Measurements from ENCODE around the gene C15orf40.
A peak's percentile ranks its signal among the peaks of the same experiment; 100 is the strongest.
"Not testable (repeated sequence)": the region's sequence is repeated elsewhere in the genome, so short reads cannot be mapped to it uniquely, and the experiment has no call there.

Gene C15orf40

DNA sequence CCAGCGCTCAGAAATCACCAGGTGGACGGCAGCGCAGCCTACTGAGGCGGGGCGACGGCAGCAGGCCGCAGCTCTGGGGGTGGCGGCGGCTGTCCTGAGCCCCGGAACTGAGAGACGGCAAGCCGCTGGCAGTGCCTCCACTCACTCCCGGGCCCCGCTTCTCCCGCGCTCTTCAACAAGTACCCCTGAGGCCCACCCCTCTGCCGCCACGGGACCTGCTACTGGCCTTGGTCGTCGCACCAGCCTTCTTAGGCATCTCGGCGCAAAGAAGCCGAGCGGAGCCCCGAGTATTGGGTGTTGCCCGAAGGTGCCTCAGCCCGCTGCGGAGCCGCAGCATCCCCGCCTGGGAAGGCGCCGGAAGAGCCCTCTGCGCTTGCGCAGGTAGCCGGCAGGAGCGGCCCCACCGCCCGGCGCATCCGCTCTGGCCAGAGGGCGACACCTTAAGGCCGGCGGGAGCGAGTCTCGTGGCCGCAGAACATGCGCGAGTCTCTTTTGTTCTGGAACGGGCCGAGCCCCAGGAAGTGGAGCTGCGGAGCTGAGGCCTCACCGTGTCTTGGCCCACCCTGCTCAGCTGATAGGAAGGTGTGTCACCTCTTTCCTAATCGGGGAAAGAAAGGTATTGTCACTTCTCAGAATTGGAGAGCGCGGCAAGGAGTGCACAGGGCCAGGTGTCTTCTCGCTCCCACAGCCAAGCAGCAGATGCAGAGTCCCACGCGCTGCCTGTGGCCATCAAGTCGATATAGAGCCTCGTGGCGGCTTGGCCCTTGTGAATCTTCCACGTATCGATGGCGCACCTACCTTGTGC, at the start of gene C15orf40:
TSS of gene C15orf40 (minus strand) at position 369 of the 805 bp plus-strand sequence. CDS start at position 337, 32 bp downstream.
- DNase-seq (ENCODE audit: low spot score in 2 of 2) (peak; percentile 80 to 90), ATAC-seq (peak; percentile 90)
- H3K36me3 Mint-ChIP-seq, result peaks cover 55% of the 10 kb centered on the region
- no peaks in the 10 kb centered on the region for H3K9me3 Mint-ChIP-seq
- H3K4me3 Mint-ChIP-seq, result peak within 1 kb of the TSS; percentile 82
- peaks cover 45% of the 10 kb centered on the region for H3K4me1 Mint-ChIP-seq
- peak within 1 kb of the TSS; percentile 86 for H3K27ac Mint-ChIP-seq

DNA sequence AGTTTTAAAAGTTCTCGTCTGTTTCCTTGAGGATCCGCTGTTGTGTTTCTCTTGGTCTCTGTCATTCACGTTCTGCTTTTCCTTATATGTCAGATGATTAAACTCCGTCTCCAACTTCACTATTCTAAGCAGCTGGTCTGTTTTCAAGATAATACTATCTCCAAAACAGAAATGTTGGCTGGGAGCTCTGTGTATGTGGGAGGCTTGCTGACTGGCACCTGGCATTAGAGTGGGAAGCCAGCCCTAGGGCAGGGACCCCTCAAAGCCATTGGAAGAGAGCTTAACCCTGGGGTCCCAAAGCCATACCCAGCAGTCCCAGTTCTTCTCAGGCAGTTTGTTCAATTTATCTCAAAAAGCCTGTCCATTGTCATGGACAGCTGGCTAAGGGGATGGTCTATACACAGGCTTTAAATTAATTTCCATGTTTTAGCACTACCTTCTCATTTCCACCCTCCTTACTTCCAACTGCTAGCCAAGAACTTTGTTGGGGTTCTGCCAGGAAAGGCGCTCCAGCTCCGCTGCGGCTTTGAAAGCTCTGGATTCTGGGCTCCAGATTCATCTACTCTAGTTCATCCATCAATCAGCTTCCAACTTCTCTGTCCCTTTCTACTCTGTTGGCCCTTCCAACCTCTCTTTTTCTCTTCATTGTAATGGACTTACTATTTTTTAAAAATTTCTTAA, 46.4 kb upstream of the C15orf40 start:
- H3K9me3 Mint-ChIP-seq, result no peaks in the 10 kb centered on the region
- no peak for DNase-seq (ENCODE audit: low spot score in 2 of 2)
- H3K4me3 Mint-ChIP-seq, result no peak overlapping the region
- peaks cover 62% of the 10 kb centered on the region for H3K36me3 Mint-ChIP-seq
- H3K4me1 Mint-ChIP-seq, result peaks cover 17% of the 10 kb centered on the region
- ATAC-seq, result no peak
- H3K27ac Mint-ChIP-seq, result peak overlapping the region; percentile 81

DNA sequence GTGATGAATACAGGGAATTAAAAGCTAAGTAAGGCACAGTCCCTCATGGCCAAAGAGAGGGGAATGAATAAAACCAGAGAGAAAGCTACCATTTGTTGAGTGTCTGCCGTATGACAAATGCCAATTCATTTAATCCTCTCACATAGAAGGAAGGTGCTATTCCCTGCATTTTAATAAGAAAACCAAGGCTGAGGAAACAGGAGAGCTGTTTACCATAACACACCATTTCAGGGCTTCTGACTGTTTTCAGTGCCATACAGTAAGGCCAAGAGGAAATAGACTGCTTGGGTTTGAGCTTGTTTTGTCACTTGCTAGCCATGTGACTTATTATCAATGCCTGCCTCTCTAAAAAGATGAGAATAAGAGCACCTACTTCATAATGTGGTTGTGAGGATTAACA, 45.6 kb upstream of the C15orf40 start:
- no peak overlapping the region for H3K4me3 Mint-ChIP-seq
- no peak for ATAC-seq
- peak overlapping the region; percentile 81 for H3K27ac Mint-ChIP-seq
- no peak for DNase-seq (ENCODE audit: low spot score in 2 of 2)
- peaks cover 71% of the 10 kb centered on the region for H3K36me3 Mint-ChIP-seq
- no peaks in the 10 kb centered on the region for H3K9me3 Mint-ChIP-seq
- peaks cover 17% of the 10 kb centered on the region for H3K4me1 Mint-ChIP-seq

DNA sequence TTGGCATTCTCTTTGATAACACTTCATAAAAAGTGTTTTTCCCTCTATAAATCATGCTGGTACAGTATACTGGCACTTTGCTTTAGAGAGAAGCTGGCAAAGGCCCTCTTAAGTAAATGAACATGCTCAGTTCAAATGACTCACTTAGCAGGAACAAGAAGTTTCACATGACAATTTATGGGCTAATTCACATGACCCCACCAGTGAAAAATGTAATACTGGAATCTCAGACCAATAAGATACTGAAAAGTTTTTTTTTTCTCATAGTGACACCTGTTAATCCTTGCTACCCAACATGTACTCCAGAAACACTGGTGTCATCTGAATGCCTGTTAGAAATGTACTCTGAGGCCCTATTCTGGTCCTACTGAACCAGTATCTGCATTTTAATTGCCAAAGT, 41.7 kb upstream of the C15orf40 start:
- no peak for DNase-seq (ENCODE audit: low spot score in 2 of 2)
- no peaks in the 10 kb centered on the region for H3K9me3 Mint-ChIP-seq
- no peak for ATAC-seq
- no peak overlapping the region for H3K27ac Mint-ChIP-seq
- H3K4me1 Mint-ChIP-seq, result peaks cover 30% of the 10 kb centered on the region
- H3K4me3 Mint-ChIP-seq, result no peak overlapping the region
- peaks cover 99% of the 10 kb centered on the region for H3K36me3 Mint-ChIP-seq

DNA sequence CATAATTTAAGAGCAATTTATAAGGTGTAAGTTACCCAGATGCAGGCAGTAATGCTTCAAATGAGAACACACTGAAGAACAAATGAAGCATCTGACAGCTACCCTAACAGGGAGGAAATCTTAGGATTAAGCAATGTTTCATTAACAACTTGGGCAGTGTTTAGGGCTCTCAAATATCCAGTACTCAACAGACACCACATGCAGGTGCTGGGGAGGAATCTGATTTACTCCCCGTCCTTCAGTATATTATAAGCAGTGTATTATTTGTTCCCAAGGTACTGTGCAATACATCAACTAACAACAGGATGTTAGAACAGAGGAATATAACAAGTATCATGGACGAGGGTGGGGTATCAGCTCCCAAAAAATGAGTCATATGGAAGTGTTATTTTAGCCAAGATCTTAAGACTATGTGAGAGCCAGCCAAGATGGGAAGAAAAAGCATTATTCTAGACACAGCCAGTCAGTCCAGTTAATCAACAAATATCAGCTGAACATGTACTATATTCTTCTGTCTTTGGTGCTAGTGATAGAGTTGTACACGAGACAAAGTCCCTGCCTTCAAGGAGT, 35.2 kb upstream of the C15orf40 start:
- Mint-ChIP-seq H3K4me3 (no peak overlapping the region), H3K27ac (peak overlapping the region; percentile 26), H3K9me3 (no peaks in the 10 kb centered on the region), H3K36me3 (peaks cover 97% of the 10 kb centered on the region), H3K4me1 (peaks cover 26% of the 10 kb centered on the region)
- DNase-seq (ENCODE audit: low spot score in 2 of 2) (no peak), ATAC-seq (no peak)

DNA sequence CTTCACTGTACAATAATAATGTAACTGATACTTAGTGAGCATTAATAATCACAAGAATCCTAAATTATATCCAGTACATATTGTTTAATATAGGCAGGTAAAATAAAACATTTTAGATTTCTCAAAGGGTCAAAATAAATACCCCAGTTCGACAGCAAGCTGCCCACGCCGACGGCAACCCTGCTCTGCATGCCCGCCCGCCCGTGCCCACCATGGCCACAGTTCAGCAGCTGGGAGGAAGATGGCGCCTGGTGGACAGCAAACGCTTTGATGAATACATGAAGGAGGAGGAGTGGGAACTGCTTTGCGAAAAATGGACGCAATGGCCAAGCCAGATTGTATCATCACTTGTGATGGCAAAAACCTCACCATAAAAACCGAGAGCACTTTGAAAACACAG, 32.7 kb upstream of the C15orf40 start:
- Mint-ChIP-seq H3K36me3 (peaks cover 97% of the 10 kb centered on the region), H3K27ac (no peak overlapping the region), H3K4me1 (peaks cover 35% of the 10 kb centered on the region), H3K4me3 (no peak overlapping the region), H3K9me3 (no peaks in the 10 kb centered on the region)
- DNase-seq (ENCODE audit: low spot score in 2 of 2) (no peak), ATAC-seq (no peak)

DNA sequence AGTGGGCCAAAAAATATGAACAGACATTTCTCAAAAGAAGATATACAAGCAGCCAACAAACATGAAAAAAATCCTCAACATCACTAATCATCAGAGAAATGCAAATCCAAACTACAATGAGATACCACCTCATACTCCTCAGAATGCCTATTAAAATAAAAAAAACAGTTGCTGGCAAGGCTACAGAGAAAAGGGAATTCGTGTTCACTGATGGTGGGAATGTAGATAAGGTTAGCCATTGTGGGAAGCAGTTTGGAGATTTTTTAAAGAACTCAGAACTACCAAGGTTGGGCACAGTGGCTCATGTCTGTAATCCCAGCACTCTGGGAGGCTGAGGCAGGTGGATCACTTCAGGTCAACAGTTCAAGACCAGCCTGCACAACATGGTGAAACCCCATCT, 27.8 kb upstream of the C15orf40 start:
- Mint-ChIP-seq H3K4me1 (peaks cover 42% of the 10 kb centered on the region), H3K4me3 (no peak overlapping the region), H3K9me3 (no peaks in the 10 kb centered on the region), H3K36me3 (peaks cover 100% of the 10 kb centered on the region), H3K27ac (peak overlapping the region; percentile 41)
- no peak for DNase-seq (ENCODE audit: low spot score in 2 of 2)
- ATAC-seq, result no peak

DNA sequence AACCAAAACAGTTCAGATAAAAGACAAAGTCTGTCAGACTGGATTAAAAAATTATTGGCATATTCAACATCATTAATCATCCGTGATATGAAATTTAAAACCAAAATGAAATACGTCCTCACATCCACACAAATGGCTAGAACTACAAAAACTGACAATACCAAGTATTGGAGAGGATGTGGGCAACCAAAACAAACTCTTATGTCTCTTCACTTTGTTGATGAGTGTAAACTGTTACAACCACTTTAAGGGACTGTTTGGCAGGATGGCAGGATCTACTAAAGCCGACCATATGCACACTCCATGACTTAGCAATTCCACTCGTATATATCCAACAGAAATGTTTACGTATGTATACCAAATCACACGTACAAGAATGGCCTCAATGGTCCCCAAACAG, 24.8 kb upstream of the C15orf40 start:
- DNase-seq (ENCODE audit: low spot score in 2 of 2) (no peak), ATAC-seq (peak; percentile 60)
- H3K4me1 Mint-ChIP-seq, result peaks cover 42% of the 10 kb centered on the region
- H3K27ac Mint-ChIP-seq, result peak overlapping the region; percentile 64
- no peak overlapping the region for H3K4me3 Mint-ChIP-seq
- H3K9me3 Mint-ChIP-seq, result no peaks in the 10 kb centered on the region
- H3K36me3 Mint-ChIP-seq, result peaks cover 98% of the 10 kb centered on the region

DNA sequence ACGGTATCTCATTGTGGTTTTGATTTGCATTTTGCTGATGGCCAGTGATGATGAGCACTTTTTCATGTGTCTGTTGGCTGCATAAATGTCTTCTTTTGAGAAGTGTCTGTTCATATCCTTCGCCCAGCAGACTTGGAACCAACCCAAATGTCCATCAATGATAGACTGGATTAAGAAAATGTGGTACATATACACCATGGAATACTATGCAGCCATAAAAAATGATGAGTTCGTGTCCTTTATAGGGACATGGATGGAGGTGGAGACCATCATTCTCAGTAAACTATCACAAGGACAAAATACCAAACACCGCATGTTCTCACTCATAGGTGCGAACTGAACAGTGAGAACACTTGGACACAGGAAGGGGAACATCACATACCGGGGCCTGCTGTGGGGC, 19.8 kb upstream of the C15orf40 start:
- H3K27ac Mint-ChIP-seq, result peak overlapping the region; percentile 45
- not testable (repeated sequence) for DNase-seq (ENCODE audit: low spot score in 2 of 2); ATAC-seq; H3K4me1 Mint-ChIP-seq; H3K9me3 Mint-ChIP-seq; H3K4me3 Mint-ChIP-seq
- peaks cover 98% of the 10 kb centered on the region for H3K36me3 Mint-ChIP-seq

DNA sequence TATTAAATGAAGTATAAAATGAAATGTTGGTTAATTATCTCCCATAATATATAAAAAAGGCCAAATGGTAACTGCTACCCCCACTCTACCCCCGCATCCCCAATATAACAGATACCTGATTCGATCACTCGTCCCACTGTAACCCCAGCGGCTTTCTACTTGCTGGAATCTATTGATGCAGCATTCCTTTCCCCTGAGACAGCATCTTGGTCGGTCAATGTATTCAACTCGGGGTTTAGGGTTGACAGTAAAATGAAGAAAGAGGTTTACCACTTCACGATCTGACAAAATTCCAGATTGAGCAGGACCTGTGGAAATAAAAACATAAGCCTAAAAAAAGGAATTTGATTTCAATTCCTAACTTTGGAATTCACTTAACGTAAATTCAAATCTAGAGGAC, 18.6 kb upstream of the C15orf40 start:
- H3K4me3 Mint-ChIP-seq, result no peak overlapping the region
- no peaks in the 10 kb centered on the region for H3K4me1 Mint-ChIP-seq
- no peaks in the 10 kb centered on the region for H3K9me3 Mint-ChIP-seq
- ATAC-seq, result no peak
- H3K36me3 Mint-ChIP-seq, result peaks cover 96% of the 10 kb centered on the region
- no peak overlapping the region for H3K27ac Mint-ChIP-seq
- no peak for DNase-seq (ENCODE audit: low spot score in 2 of 2)

DNA sequence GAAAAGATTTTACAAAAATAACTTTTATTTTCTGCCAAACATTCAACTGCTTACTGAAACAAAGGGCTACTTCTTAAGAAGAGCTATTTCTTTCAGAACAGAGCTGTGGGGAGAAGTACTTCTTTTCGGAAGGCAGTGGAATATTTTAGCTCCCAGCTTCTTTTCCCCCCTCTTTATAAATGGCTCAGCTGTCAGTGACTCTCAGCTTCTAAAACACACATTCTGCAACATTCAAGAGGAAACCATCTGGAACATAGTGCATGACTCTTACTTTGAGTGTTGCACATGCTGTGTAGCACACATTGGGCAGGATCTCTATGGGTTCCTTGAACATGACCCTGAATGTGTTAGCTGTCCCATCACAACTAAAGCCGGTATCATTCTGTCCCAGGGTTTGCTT, 7.0 kb upstream of the C15orf40 start:
- H3K36me3 Mint-ChIP-seq, result peaks cover 83% of the 10 kb centered on the region
- DNase-seq (ENCODE audit: low spot score in 2 of 2) (peak in 1 of 2 donors; percentile 17), ATAC-seq (no peak)
- no peak overlapping the region for H3K27ac Mint-ChIP-seq
- H3K9me3 Mint-ChIP-seq, result no peaks in the 10 kb centered on the region
- peaks cover 15% of the 10 kb centered on the region for H3K4me1 Mint-ChIP-seq
- no peak overlapping the region for H3K4me3 Mint-ChIP-seq

DNA sequence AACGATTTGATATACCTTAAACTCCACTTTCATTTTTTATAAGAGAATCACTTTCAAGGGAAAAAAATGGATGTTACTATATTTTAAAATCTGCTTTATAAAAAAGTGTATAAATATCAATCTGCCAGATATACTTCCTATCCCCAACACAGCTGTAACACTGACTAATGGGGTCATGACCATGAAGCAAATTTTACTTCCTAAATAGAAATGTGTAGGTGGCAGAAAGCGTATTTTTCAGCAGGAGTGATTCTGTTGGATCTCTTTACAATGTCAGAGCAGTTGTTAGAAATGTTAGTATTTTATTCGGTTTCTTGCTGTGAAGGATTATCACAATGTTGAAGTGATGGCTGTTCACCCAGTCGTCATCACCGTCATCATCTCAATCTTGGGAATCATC, 5.5 kb upstream of the C15orf40 start:
- H3K27ac Mint-ChIP-seq, result no peak overlapping the region
- DNase-seq (ENCODE audit: low spot score in 2 of 2), result no peak
- H3K4me3 Mint-ChIP-seq, result no peak overlapping the region
- H3K36me3 Mint-ChIP-seq, result peaks cover 68% of the 10 kb centered on the region
- ATAC-seq, result no peak
- no peaks in the 10 kb centered on the region for H3K9me3 Mint-ChIP-seq
- peaks cover 28% of the 10 kb centered on the region for H3K4me1 Mint-ChIP-seq

DNA sequence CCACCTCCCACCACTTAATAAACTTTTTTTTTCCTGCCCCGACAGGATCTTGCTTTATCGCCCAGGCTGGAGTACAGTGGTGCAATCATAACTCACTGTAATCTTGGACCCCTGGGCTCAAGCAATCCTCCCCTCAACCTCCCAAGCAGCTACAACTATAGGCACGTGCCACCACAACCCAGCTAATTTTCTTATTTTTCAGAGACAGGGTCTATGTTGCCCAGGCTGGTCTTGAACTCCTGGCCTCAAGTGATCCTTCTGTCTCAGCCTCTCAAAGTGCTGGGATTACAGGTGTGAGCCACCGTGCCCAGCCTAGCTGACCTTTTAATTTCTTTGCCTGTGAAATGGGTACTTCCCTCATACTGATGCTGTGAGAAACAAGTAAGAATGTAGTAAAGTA, 3.9 kb upstream of the C15orf40 start:
- ATAC-seq, result no peak
- Mint-ChIP-seq H3K4me1 (peaks cover 36% of the 10 kb centered on the region), H3K4me3 (no peak overlapping the region), H3K36me3 (peaks cover 61% of the 10 kb centered on the region), H3K27ac (no peak overlapping the region), H3K9me3 (no peaks in the 10 kb centered on the region)
- DNase-seq (ENCODE audit: low spot score in 2 of 2), result peak in 1 of 2 donors; percentile 37

DNA sequence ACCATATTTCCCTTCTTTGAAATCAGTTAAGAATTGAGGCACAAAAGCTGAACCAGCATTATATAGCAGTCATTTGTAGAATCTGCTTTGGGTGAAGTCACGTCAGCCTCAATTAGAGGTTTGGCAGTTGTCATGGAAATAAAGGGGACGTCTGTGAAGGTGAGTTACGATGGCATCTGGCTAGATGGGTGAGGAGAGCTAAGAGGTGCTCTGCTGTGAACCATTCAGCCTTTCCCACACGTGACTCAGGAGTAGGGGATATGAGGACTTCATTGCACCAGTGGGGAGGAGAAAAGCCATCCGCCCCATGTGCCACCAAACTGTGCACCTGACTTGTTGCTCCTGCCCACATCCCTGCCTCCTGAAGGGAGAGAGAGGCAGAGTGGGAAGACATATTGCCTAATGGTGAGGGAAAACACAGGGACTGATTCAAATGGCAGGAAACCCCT, 2.8 kb upstream of the C15orf40 start:
- DNase-seq (ENCODE audit: low spot score in 2 of 2), result peak in 1 of 2 donors; percentile 52
- ATAC-seq, result peak; percentile 39
- Mint-ChIP-seq H3K4me1 (peaks cover 40% of the 10 kb centered on the region), H3K4me3 (no peak overlapping the region), H3K9me3 (no peaks in the 10 kb centered on the region), H3K36me3 (peaks cover 58% of the 10 kb centered on the region), H3K27ac (peak overlapping the region; percentile 77)

DNA sequence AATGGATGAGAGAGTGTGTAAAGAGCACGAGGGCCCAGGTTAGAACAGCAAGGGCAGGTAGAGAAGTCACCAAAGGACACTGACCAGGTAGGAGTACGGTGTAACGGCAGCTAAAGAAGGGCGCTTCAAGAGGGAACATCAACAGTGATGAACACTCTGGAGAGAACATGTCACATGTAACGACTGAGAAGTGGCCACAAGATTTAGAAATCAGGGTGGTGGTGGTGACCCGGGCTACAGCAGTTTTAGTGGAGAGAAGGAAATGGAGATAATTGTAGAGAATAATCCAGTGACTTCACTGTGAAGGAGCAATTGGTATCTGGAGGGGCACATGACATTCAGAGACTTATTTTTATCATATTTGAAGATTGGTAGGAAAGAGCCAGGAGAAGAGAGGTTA, 1.2 kb upstream of the C15orf40 start:
- Mint-ChIP-seq H3K27ac (peak overlapping the region; percentile 86), H3K4me1 (peaks cover 40% of the 10 kb centered on the region), H3K9me3 (no peaks in the 10 kb centered on the region), H3K4me3 (peak overlapping the region; percentile 82), H3K36me3 (peaks cover 55% of the 10 kb centered on the region)
- DNase-seq (ENCODE audit: low spot score in 2 of 2) (peak in 1 of 2 donors; percentile 42), ATAC-seq (no peak)

DNA sequence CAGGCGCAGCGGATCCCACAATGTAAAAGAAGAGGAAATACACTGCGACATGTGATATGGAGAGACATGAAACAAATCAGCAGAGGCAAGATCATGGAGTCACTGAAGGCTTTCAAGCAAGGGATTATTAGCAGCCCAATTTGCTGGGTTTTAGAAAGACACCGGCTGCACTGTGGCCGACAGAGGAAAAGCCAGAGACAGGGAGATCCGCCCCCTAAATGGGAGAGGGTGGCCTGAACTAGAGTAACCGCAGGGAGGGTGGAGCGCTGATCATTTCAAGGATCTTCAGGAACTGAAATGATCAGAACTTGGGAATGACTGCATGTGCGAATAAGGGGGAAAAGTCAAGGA, 612 bp upstream of the C15orf40 start:
- no peak for DNase-seq (ENCODE audit: low spot score in 2 of 2)
- H3K27ac Mint-ChIP-seq, result peak overlapping the region; percentile 86
- H3K4me3 Mint-ChIP-seq, result peak overlapping the region; percentile 82
- peaks cover 55% of the 10 kb centered on the region for H3K36me3 Mint-ChIP-seq
- no peaks in the 10 kb centered on the region for H3K9me3 Mint-ChIP-seq
- no peak for ATAC-seq
- peaks cover 44% of the 10 kb centered on the region for H3K4me1 Mint-ChIP-seq

Measured in stimulated activated effector memory CD8-positive, alpha-beta T cell treated with anti-CD3 and anti-CD28 coated beads, Interleukin-12 subunit alpha, Interleukin-12 subunit beta, amount 100 ng/mL, for 72 hours (primary cell).